Cardiac fibroblast (primary cell): ENCODE data around the gene SLC22A23.
A peak's percentile ranks its signal among the peaks of the same experiment; 100 is the strongest.

Experiments used
- DNase-seq, 2 donors: peaks; one replicate each; pipeline versions ENCODE4 v3.0.0 to v3.0.0-alpha.2; 2010; ENCODE audit warnings: low read depth in 2 of 2
- H3K4me3 ChIP-seq, 2 donors: replicated peaks in 1 of 2; 1 replicate in 1 of 2; 2 replicates in 1 of 2; pipeline ENCODE4 v1.5.1; 2011; ENCODE audit warnings: low read depth in 2 of 2, low read length in 2 of 2, mild to moderate bottlenecking in 2 of 2, moderate library complexity in 1 of 2
- CTCF ChIP-seq: IDR thresholded peaks from one replicate; pipeline ENCODE4 v1.5.1; 2011; ENCODE audit warnings: low read depth, mild to moderate bottlenecking, low read length, inconsistent platforms

SLC22A23 gene

GRCh38 chr6:3340894-3341293 is 116.0 kb downstream of the SLC22A23 start:
- DNase-seq, result peak; percentile 38 to 58
- H3K4me3 ChIP-seq, result no peak overlapping the region
- no peak for TF ChIP-seq CTCF

DNA sequence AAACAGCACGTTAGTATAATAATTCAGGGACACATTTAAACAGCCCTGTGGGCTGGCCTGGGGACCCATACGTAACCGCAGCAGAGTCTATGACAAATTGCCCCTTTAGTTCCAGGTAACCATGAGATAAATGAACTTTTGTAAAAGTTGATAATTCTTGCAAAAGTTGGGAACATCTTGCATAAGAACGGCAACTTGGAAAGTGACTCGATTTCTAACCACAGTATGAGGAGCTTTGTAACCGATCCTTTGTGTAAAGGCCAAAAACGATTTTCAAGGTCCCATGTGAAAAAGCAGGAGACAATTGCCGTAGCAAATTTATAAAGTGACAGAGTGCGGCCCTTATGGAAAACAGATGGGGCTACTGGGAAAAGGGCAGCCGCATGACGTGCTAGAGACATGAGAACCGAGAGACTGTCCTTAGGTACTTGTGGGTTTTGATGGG is 116.5 kb downstream of the SLC22A23 start:
- H3K4me3 ChIP-seq, result no peak overlapping the region
- no peak for DNase-seq
- no peak for TF ChIP-seq CTCF

GRCh38 chr6:3339811-3340210 is 117.0 kb downstream of the SLC22A23 start:
- TF ChIP-seq CTCF, result no peak
- no peak overlapping the region for H3K4me3 ChIP-seq
- no peak for DNase-seq

DNA sequence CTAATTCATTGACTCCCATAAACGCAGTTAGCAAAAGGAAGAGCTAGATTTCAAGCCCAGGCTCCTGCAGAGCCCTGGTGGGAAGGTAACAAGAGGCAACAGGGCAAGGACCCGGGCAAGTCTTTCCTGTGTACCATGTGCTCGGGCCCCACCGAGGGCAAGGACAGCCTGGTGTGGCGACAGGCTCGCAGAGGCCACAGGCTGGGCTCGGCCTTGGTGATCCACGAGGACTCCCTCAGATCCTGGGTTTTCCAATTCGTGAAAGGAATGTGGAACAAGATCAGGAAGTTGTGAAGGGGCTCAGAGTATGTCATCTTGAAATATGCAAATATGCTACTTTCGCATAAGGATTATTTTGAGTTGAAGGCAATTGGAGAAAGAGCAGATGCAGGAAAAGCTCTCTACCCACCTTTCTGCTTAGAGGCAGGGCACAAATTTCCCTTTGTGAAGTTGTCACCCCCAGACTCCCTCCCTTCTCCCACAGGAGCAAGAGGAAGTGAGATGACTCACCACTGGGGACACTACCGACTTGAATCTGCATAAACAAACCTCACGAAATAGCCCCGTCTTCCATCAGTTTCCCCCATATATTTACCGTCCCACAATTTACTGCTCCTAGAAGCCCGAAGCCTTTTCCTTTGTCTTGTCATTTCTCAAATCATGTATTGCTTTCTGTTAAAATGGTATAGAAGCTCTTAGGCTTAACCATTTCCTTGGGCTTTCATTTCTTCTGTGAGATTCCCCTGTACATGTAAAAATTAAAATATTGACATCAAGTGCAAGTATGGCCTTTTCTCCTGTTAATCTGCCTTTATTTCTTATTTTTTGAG is 119.1 kb downstream of the SLC22A23 start:
- DNase-seq, result peak in 1 of 2 donors; percentile 61
- no peak for TF ChIP-seq CTCF

GRCh38 chr6:3336859-3337515 is 119.9 kb downstream of the SLC22A23 start:
- no peak overlapping the region for H3K4me3 ChIP-seq
- DNase-seq, result no peak
- TF ChIP-seq CTCF, result no peak

More for the DNA sequence above, 119.1 kb downstream of the SLC22A23 start:
- no peak overlapping the region for H3K4me3 ChIP-seq

- no peak for TF ChIP-seq CTCF
- H3K4me3 ChIP-seq, result no peak overlapping the region
- no peak for DNase-seq
Observed at GRCh38 chr6:3336066-3336786, 120.6 kb downstream of the SLC22A23 start.
